GM23338 (cell line): ENCODE data around the gene DDC. TPM values are rescaled to one million over a fixed set of nuclear protein-coding genes. Genes with fewer than 3 reads are reported as not detected.

Source experiments
- ATAC-seq: fragments of 200-7000 bp; cut with Tn5 transposase; 3 replicates; pipeline ENCODE4 v1.9.1; 2020
- DNase-seq: peaks from one replicate; pipeline ENCODE4 v3.0.0-alpha.2; 2015; ENCODE audit warnings: low spot score
- H2AFZ ChIP-seq: fragments of 200-600 bp; sonication (generic); 2 replicates; pipeline ENCODE4 v1.8.0; 2016; ENCODE audit warnings: antibody characterized with exemption, mild to moderate bottlenecking, moderate library complexity
- H3F3A ChIP-seq: fragments of 200-600 bp; sonication (generic); replicated peaks from 2 replicates; pipeline ENCODE4 v1.8.0; 2017; ENCODE audit warnings: antibody characterized with exemption, mixed run types, low read depth
- H3K27ac ChIP-seq: fragments of 200-600 bp; sonication (generic); 2 replicates; pipeline ENCODE4 v1.6.1; 2016; ENCODE audit warnings: low read depth
- H3K27me3 ChIP-seq: fragments of 200-600 bp; sonication (generic); 2 replicates; pipeline ENCODE4 v1.8.0; 2016; ENCODE audit warnings: mild to moderate bottlenecking, mixed run types, moderate library complexity; ENCODE audit not compliant: insufficient read depth
- H3K36me3 ChIP-seq: fragments of 200-600 bp; sonication (generic); 2 replicates; pipeline ENCODE4 v1.8.0; 2016; ENCODE audit warnings: mild to moderate bottlenecking; ENCODE audit not compliant: insufficient read depth
- H3K4me1 ChIP-seq: fragments of 200-600 bp; sonication (generic); 2 replicates; pipeline ENCODE4 v1.8.0; 2016; ENCODE audit warnings: mild to moderate bottlenecking, moderate library complexity; ENCODE audit not compliant: insufficient read depth
- H3K4me2 ChIP-seq: fragments of 200-600 bp; sonication (generic); 2 replicates; pipeline ENCODE4 v1.7.1; 2017; ENCODE audit warnings: mixed run types
- H3K4me3 ChIP-seq: fragments of 200-600 bp; sonication (generic); 2 replicates; pipeline ENCODE4 v1.6.1; 2016; ENCODE audit warnings: mixed run types
- H3K79me2 ChIP-seq: fragments of 200-600 bp; sonication (generic); replicated peaks from 2 replicates; pipeline ENCODE4 v1.8.0; 2017; ENCODE audit warnings: mild to moderate bottlenecking; ENCODE audit not compliant: insufficient read depth
- H3K9me2 ChIP-seq: fragments of 200-600 bp; sonication (generic); 2 replicates; pipeline ENCODE4 v1.8.0; 2017; ENCODE audit not compliant: insufficient read depth
- H4K20me1 ChIP-seq: fragments of 200-600 bp; sonication (generic); replicated peaks from 2 replicates; pipeline ENCODE4 v1.8.0; 2017; ENCODE audit warnings: mild to moderate bottlenecking; ENCODE audit not compliant: insufficient read depth
- H3K27ac Mint-ChIP-seq: 2 replicates; pipeline ENCODE4 v1.8.0; 2020; ENCODE audit warnings: inconsistent platforms, mild to moderate bottlenecking, moderate library complexity, mixed read lengths
- H3K27me3 Mint-ChIP-seq: 3 replicates; pipeline ENCODE4 v1.8.0; 2022; ENCODE audit warnings: low read depth, mild to moderate bottlenecking, moderate library complexity, mixed read lengths, inconsistent platforms; ENCODE audit not compliant: insufficient read depth, poor library complexity
- H3K36me3 Mint-ChIP-seq: 3 replicates; pipeline ENCODE4 v1.8.0; 2021; ENCODE audit warnings: low read depth, mild to moderate bottlenecking, inconsistent platforms, moderate library complexity, mixed read lengths
- H3K4me1 Mint-ChIP-seq: 3 replicates; pipeline ENCODE4 v1.8.0; 2020; ENCODE audit warnings: mild to moderate bottlenecking, inconsistent platforms, mixed read lengths
- H3K4me3 Mint-ChIP-seq: 3 replicates; pipeline ENCODE4 v1.8.0; 2021; ENCODE audit warnings: moderate library complexity, mild to moderate bottlenecking, inconsistent platforms, mixed read lengths
- H3K9me3 Mint-ChIP-seq: 3 replicates; pipeline ENCODE4 v1.8.0; 2020; ENCODE audit warnings: moderate library complexity, mild to moderate bottlenecking, inconsistent platforms, mixed read lengths
- EZH2 ChIP-seq: fragments of 200-600 bp; sonication (generic); IDR thresholded peaks from one replicate; pipeline ENCODE4 v1.8.0; 2017; ENCODE audit warnings: antibody characterized with exemption, mild to moderate bottlenecking, low read depth; ENCODE audit not compliant: unreplicated experiment
- EZH2phosphoT487 ChIP-seq: fragments of 200-600 bp; sonication (generic); IDR thresholded peaks from one replicate; pipeline ENCODE4 v1.8.1; 2018; ENCODE audit warnings: antibody characterized with exemption; ENCODE audit not compliant: unreplicated experiment
- NANOG ChIP-seq: IDR thresholded peaks from 2 replicates; pipeline ENCODE4 v1.6.1; 2016; ENCODE audit warnings: antibody characterized with exemption, borderline replicate concordance
- POLR2AphosphoS5 ChIP-seq: IDR thresholded peaks from 2 replicates; pipeline ENCODE4 v1.6.1; 2016; ENCODE audit warnings: antibody characterized with exemption, low read depth
- ZNF114 ChIP-seq: fragments of 250-450 bp; sonication (Bioruptor Pico); IDR thresholded peaks from 2 replicates; pipeline ENCODE4 v1.5.0; 2020; ENCODE audit warnings: mild to moderate bottlenecking, moderate library complexity
- ZNF331 ChIP-seq: fragments of 250-450 bp; sonication (Bioruptor Pico); IDR thresholded peaks from 2 replicates; pipeline ENCODE4 v1.5.0; 2020; ENCODE audit warnings: low read depth, mild to moderate bottlenecking, moderate library complexity
- polyA plus RNA-seq: library from polyadenylated mRNA; unstranded; fragments of >200 nt; fragmentation: Nextera tagmentation; extraction: Ambion mirVana; gene quantifications from 2 replicates; pipeline ENCODE4 v1.2.1, GENCODE V29; 2016
- total RNA-seq: library from RNA; depleted of rRNA; stranded (reverse); fragments of >200 nt; shearing (Covaris generic); gene quantifications from 2 replicates; pipeline ENCODE4 v1.2.3, GENCODE V29; 2014
- TF ChIP-seq, protein P1 (sequence below), 2 experiments: fragments of 200-600 bp in 1 of 2; sonication (generic) in 1 of 2; conservative IDR thresholded peaks; 2 replicates each; pipeline versions ENCODE4 v1.5.1 to v1.6.1; 2016 to 2017; ENCODE audit warnings: antibody characterized with exemption in 2 of 2, low read depth in 2 of 2, mild to moderate bottlenecking in 2 of 2, moderate library complexity in 1 of 2
- TF ChIP-seq, protein P2 (sequence below): IDR thresholded peaks from one replicate; pipeline ENCODE4 v1.6.1; 2018; ENCODE audit warnings: antibody characterized with exemption; ENCODE audit not compliant: unreplicated experiment
- TF ChIP-seq, protein P3 (sequence below): IDR thresholded peaks from 2 replicates; pipeline ENCODE4 v1.6.1; 2016; ENCODE audit warnings: antibody characterized with exemption
- TF ChIP-seq, protein P4 (sequence below): fragments of 250-450 bp; sonication (Bioruptor Pico); IDR thresholded peaks from 2 replicates; pipeline ENCODE4 v1.5.0; 2020; ENCODE audit warnings: mild to moderate bottlenecking, moderate library complexity

DDC gene
- total and polyA plus RNA-seq, 2 experiments from 2014 or later, result not detected

DNA sequence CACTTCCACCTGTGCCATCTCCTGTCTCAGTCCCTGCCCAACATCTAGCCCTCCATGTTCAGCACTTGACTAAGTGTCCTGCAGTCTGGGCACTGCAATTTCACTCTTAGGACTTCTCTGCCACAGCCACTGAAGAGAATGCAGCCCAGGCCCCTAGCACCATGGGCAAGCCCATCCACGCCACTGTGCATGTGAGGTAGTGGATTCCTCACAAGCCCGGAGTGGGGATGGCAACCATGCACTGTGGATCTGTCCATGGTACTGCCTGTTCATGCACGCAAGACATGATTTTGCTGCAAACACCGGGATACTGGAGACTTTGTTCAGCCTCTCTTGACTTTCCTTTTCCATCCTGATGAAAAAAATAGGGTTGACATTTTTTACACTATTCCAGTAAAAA is 12.3 kb downstream of the DDC start:
- Mint-ChIP-seq H3K4me1 (peaks cover 17% of the 10 kb centered on the region), H3K27me3 (peaks cover 6% of the 10 kb centered on the region), H3K27ac (no peak overlapping the region), H3K4me3 (no peak overlapping the region), H3K9me3 (no peaks in the 10 kb centered on the region), H3K36me3 (no peaks in the 10 kb centered on the region)
- Histone ChIP-seq H3K79me2 (no peaks in the 10 kb centered on the region), H3K27ac (no peak overlapping the region), H3K4me2 (no peak overlapping the region), H4K20me1 (no peaks in the 10 kb centered on the region), H3K36me3 (no peaks in the 10 kb centered on the region), H3K4me3 (no peak overlapping the region), H3F3A (no peaks in the 10 kb centered on the region), H2AFZ (no peak overlapping the region), H3K4me1 (no peaks in the 10 kb centered on the region), H3K9me2 (no peaks in the 10 kb centered on the region), H3K27me3 (no peaks in the 10 kb centered on the region)
- ATAC-seq (peak; percentile 63), DNase-seq (peak; percentile 57)
- TF ChIP-seq, protein P1, sequence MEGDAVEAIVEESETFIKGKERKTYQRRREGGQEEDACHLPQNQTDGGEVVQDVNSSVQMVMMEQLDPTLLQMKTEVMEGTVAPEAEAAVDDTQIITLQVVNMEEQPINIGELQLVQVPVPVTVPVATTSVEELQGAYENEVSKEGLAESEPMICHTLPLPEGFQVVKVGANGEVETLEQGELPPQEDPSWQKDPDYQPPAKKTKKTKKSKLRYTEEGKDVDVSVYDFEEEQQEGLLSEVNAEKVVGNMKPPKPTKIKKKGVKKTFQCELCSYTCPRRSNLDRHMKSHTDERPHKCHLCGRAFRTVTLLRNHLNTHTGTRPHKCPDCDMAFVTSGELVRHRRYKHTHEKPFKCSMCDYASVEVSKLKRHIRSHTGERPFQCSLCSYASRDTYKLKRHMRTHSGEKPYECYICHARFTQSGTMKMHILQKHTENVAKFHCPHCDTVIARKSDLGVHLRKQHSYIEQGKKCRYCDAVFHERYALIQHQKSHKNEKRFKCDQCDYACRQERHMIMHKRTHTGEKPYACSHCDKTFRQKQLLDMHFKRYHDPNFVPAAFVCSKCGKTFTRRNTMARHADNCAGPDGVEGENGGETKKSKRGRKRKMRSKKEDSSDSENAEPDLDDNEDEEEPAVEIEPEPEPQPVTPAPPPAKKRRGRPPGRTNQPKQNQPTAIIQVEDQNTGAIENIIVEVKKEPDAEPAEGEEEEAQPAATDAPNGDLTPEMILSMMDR (conservative IDR thresholded peaks at IDR 0.05; ENCODE audit: low read depth in 2 of 2), result no peak
- no peak for TF ChIP-seq ZNF331 (CRISPR knock-in tag)
- no peak for TF ChIP-seq EZH2phosphoT487
- TF ChIP-seq, protein P2, sequence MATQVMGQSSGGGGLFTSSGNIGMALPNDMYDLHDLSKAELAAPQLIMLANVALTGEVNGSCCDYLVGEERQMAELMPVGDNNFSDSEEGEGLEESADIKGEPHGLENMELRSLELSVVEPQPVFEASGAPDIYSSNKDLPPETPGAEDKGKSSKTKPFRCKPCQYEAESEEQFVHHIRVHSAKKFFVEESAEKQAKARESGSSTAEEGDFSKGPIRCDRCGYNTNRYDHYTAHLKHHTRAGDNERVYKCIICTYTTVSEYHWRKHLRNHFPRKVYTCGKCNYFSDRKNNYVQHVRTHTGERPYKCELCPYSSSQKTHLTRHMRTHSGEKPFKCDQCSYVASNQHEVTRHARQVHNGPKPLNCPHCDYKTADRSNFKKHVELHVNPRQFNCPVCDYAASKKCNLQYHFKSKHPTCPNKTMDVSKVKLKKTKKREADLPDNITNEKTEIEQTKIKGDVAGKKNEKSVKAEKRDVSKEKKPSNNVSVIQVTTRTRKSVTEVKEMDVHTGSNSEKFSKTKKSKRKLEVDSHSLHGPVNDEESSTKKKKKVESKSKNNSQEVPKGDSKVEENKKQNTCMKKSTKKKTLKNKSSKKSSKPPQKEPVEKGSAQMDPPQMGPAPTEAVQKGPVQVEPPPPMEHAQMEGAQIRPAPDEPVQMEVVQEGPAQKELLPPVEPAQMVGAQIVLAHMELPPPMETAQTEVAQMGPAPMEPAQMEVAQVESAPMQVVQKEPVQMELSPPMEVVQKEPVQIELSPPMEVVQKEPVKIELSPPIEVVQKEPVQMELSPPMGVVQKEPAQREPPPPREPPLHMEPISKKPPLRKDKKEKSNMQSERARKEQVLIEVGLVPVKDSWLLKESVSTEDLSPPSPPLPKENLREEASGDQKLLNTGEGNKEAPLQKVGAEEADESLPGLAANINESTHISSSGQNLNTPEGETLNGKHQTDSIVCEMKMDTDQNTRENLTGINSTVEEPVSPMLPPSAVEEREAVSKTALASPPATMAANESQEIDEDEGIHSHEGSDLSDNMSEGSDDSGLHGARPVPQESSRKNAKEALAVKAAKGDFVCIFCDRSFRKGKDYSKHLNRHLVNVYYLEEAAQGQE, result peak; percentile 87
- TF ChIP-seq, protein P3, sequence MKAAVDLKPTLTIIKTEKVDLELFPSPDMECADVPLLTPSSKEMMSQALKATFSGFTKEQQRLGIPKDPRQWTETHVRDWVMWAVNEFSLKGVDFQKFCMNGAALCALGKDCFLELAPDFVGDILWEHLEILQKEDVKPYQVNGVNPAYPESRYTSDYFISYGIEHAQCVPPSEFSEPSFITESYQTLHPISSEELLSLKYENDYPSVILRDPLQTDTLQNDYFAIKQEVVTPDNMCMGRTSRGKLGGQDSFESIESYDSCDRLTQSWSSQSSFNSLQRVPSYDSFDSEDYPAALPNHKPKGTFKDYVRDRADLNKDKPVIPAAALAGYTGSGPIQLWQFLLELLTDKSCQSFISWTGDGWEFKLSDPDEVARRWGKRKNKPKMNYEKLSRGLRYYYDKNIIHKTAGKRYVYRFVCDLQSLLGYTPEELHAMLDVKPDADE, result no peak
- TF ChIP-seq EZH2, result no peak
- no peak for TF ChIP-seq ZNF114

DNA sequence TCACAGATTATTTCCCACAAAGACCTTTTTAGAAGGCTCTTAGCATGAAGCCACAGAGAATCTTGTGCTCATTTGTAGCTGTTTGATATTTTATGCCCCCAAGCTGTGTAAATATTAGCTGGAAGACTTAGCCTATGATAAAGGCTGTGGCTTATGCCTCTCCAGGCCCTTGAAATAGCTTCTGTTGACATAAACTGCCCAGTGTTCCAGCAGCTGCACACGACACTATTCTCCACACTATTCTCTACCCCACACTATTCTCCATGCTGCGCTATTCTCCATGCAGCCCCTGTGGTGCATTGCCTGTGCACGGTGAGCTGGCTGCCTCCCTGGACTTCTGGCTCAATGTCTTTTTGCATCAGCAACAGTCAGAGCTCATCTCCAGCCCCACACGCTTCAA is 13.1 kb downstream of the DDC start:
- H4K20me1 ChIP-seq, result no peaks in the 10 kb centered on the region
- Mint-ChIP-seq H3K4me1 (peaks cover 17% of the 10 kb centered on the region), H3K9me3 (no peaks in the 10 kb centered on the region), H3K27me3 (peaks cover 6% of the 10 kb centered on the region), H3K36me3 (no peaks in the 10 kb centered on the region), H3K27ac (no peak overlapping the region), H3K4me3 (no peak overlapping the region)
- no peaks in the 10 kb centered on the region for H3K36me3 ChIP-seq
- H3K9me2 ChIP-seq, result no peaks in the 10 kb centered on the region
- H3K4me2 ChIP-seq, result no peak overlapping the region
- H3K79me2 ChIP-seq, result no peaks in the 10 kb centered on the region
- no peaks in the 10 kb centered on the region for H3F3A ChIP-seq
- ATAC-seq (no peak), DNase-seq (no peak)
- no peak overlapping the region for H2AFZ ChIP-seq
- no peak overlapping the region for H3K4me3 ChIP-seq
- H3K27me3 ChIP-seq, result no peaks in the 10 kb centered on the region
- no peak overlapping the region for H3K27ac ChIP-seq
- no peaks in the 10 kb centered on the region for H3K4me1 ChIP-seq
- TF ChIP-seq NANOG, result no peak
- TF ChIP-seq, protein P4, sequence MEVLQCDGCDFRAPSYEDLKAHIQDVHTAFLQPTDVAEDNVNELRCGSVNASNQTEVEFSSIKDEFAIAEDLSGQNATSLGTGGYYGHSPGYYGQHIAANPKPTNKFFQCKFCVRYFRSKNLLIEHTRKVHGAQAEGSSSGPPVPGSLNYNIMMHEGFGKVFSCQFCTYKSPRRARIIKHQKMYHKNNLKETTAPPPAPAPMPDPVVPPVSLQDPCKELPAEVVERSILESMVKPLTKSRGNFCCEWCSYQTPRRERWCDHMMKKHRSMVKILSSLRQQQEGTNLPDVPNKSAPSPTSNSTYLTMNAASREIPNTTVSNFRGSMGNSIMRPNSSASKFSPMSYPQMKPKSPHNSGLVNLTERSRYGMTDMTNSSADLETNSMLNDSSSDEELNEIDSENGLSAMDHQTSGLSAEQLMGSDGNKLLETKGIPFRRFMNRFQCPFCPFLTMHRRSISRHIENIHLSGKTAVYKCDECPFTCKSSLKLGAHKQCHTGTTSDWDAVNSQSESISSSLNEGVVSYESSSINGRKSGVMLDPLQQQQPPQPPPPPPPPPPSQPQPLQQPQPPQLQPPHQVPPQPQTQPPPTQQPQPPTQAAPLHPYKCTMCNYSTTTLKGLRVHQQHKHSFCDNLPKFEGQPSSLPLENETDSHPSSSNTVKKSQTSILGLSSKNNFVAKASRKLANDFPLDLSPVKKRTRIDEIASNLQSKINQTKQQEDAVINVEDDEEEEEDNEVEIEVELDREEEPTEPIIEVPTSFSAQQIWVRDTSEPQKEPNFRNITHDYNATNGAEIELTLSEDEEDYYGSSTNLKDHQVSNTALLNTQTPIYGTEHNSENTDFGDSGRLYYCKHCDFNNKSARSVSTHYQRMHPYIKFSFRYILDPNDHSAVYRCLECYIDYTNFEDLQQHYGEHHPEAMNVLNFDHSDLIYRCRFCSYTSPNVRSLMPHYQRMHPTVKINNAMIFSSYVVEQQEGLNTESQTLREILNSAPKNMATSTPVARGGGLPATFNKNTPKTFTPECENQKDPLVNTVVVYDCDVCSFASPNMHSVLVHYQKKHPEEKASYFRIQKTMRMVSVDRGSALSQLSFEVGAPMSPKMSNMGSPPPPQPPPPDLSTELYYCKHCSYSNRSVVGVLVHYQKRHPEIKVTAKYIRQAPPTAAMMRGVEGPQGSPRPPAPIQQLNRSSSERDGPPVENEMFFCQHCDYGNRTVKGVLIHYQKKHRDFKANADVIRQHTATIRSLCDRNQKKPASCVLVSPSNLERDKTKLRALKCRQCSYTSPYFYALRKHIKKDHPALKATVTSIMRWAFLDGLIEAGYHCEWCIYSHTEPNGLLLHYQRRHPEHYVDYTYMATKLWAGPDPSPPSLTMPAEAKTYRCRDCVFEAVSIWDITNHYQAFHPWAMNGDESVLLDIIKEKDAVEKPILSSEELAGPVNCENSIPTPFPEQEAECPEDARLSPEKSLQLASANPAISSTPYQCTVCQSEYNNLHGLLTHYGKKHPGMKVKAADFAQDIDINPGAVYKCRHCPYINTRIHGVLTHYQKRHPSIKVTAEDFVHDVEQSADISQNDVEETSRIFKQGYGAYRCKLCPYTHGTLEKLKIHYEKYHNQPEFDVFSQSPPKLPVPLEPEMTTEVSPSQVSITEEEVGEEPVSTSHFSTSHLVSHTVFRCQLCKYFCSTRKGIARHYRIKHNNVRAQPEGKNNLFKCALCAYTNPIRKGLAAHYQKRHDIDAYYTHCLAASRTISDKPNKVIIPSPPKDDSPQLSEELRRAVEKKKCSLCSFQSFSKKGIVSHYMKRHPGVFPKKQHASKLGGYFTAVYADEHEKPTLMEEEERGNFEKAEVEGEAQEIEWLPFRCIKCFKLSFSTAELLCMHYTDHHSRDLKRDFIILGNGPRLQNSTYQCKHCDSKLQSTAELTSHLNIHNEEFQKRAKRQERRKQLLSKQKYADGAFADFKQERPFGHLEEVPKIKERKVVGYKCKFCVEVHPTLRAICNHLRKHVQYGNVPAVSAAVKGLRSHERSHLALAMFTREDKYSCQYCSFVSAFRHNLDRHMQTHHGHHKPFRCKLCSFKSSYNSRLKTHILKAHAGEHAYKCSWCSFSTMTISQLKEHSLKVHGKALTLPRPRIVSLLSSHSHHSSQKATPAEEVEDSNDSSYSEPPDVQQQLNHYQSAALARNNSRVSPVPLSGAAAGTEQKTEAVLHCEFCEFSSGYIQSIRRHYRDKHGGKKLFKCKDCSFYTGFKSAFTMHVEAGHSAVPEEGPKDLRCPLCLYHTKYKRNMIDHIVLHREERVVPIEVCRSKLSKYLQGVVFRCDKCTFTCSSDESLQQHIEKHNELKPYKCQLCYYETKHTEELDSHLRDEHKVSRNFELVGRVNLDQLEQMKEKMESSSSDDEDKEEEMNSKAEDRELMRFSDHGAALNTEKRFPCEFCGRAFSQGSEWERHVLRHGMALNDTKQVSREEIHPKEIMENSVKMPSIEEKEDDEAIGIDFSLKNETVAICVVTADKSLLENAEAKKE, result no peak
- no peak for TF ChIP-seq POLR2AphosphoS5
